ENCODE measurements around the gene ULK3.

GRCh38 chr15:74836846-74837245, 6.1 kb downstream of the ULK3 start:
- no peak for TF ChIP-seq CTCF (IDR thresholded peaks at IDR 0.05)
- no peak for TF ChIP-seq CREM (CRISPR knock-in tag; IDR thresholded peaks at IDR 0.05)
- no peak for TF ChIP-seq TP53 (CRISPR knock-in tag; IDR thresholded peaks at IDR 0.05)
- no peak for TF ChIP-seq NFYB (CRISPR knock-in tag; conservative IDR thresholded peaks at IDR 0.05; ENCODE audit: low read depth)
- no peak for TF ChIP-seq ZNF281 (CRISPR knock-in tag; IDR thresholded peaks at IDR 0.05)
- no peak for TF ChIP-seq MAX (CRISPR knock-in tag; IDR thresholded peaks at IDR 0.05)
- no peak for TF ChIP-seq SP1 (CRISPR knock-in tag; conservative IDR thresholded peaks at IDR 0.05)
- no peak for TF ChIP-seq PRDM15 (CRISPR knock-in tag; IDR thresholded peaks at IDR 0.05)

Data from WTC11 (cell line).